ENCODE measurements around the gene RNPEPL1.

DNA sequence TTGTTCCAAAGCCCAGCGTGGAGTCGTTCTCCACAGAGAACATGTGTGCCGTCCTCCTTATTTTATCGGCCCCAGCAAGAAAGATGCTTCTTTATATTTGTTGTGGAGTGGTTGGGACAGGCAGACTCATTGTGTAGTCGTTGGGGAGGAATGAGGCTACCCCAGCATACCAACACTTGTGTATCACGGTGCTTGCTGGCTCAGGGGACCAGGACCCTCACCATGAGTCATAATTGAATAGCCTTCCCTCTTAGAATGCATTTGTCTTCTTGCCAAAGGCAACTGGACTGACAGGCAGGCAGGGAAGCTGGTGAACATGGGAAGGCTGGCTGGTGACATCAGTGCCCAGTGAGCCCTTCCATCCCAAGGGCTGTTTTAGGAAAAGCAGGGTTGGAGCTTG lies 22.9 kb downstream of the RNPEPL1 start:
- TF ChIP-seq, protein P1, sequence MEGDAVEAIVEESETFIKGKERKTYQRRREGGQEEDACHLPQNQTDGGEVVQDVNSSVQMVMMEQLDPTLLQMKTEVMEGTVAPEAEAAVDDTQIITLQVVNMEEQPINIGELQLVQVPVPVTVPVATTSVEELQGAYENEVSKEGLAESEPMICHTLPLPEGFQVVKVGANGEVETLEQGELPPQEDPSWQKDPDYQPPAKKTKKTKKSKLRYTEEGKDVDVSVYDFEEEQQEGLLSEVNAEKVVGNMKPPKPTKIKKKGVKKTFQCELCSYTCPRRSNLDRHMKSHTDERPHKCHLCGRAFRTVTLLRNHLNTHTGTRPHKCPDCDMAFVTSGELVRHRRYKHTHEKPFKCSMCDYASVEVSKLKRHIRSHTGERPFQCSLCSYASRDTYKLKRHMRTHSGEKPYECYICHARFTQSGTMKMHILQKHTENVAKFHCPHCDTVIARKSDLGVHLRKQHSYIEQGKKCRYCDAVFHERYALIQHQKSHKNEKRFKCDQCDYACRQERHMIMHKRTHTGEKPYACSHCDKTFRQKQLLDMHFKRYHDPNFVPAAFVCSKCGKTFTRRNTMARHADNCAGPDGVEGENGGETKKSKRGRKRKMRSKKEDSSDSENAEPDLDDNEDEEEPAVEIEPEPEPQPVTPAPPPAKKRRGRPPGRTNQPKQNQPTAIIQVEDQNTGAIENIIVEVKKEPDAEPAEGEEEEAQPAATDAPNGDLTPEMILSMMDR (IDR thresholded peaks at IDR 0.05; ENCODE audit: insufficient read depth, low read length, poor library complexity, severe bottlenecking): no peak
- TF ChIP-seq EZH2phosphoT487 (conservative IDR thresholded peaks at IDR 0.05; ENCODE audit: low read length): no peak
